HFF-Myc (cell line): ENCODE data around the gene XPO4.

Experiments
- DNase-seq: peaks from one replicate; pipeline ENCODE4 v3.0.0-alpha.2; 2011; ENCODE audit warnings: low read depth; ENCODE audit errors: extremely low read depth
- H3K4me3 ChIP-seq: replicated peaks from 2 replicates; pipeline ENCODE4 v1.5.1; 2011; ENCODE audit warnings: low read depth, mild to moderate bottlenecking, control low read depth, low read length
- CTCF ChIP-seq: IDR thresholded peaks from 2 replicates; pipeline ENCODE4 v1.5.1; 2012; ENCODE audit warnings: mild to moderate bottlenecking, low read depth, low read length, control low read depth; ENCODE audit errors: missing control alignments

XPO4 gene

GRCh38 chr13:20860844-20861243 is 41.7 kb downstream of the XPO4 start:
- no peak for TF ChIP-seq CTCF
- no peak overlapping the region for H3K4me3 ChIP-seq
- DNase-seq: no peak

GRCh38 chr13:20856650-20857049 is 45.9 kb downstream of the XPO4 start:
- no peak for DNase-seq
- no peak overlapping the region for H3K4me3 ChIP-seq

GRCh38 chr13:20851844-20852402 is 50.6 kb downstream of the XPO4 start:
- no peak overlapping the region for H3K4me3 ChIP-seq
- DNase-seq: no peak
- no peak for TF ChIP-seq CTCF

More at GRCh38 chr13:20856650-20857049, 45.9 kb downstream of the XPO4 start:
- TF ChIP-seq CTCF: no peak

GRCh38 chr13:20848944-20849343 is 53.6 kb downstream of the XPO4 start:
- H3K4me3 ChIP-seq: no peak overlapping the region
- DNase-seq: no peak
- TF ChIP-seq CTCF: no peak

- no peak for DNase-seq
- H3K4me3 ChIP-seq: no peak overlapping the region
- TF ChIP-seq CTCF: no peak
These were observed 54.3 kb downstream of the XPO4 start for GRCh38 chr13:20848203-20848602.

- TF ChIP-seq CTCF: no peak
These were observed 55.2 kb downstream of the XPO4 start for GRCh38 chr13:20847296-20847695.

GRCh38 chr13:20843166-20843565 is 59.4 kb downstream of the XPO4 start:
- no peak overlapping the region for H3K4me3 ChIP-seq
- no peak for TF ChIP-seq CTCF
- no peak for DNase-seq

More at GRCh38 chr13:20847296-20847695, 55.2 kb downstream of the XPO4 start:
- DNase-seq: no peak
- H3K4me3 ChIP-seq: no peak overlapping the region
